GM18951 (cell line): ENCODE results near the gene KRTAP12-1.

Experiments
- POLR2A ChIP-seq: IDR thresholded peaks from 4 replicates; pipeline ENCODE4 v1.6.1; 2011; ENCODE audit warnings: mild to moderate bottlenecking; ENCODE audit not compliant: insufficient read length, insufficient read depth; ENCODE audit errors: extremely low read depth
- in situ Hi-C: fragments of 300-500 bp; cut with MboI; formaldehyde crosslinking; loops from one replicate; pipeline ENCODE4 v1.12.0; 2022; ENCODE audit warnings: low sequenced_read_pairs, mixed read lengths, inconsistent platforms; ENCODE audit not compliant: unreplicated experiment

Gene KRTAP12-1

GRCh38 chr21:44718571-44718970 is 36.6 kb upstream of the KRTAP12-1 start:
- in situ Hi-C loops = no loop called here
- TF ChIP-seq POLR2A = no peak

GRCh38 chr21:44718093-44718492 is 36.1 kb upstream of the KRTAP12-1 start:
- TF ChIP-seq POLR2A = no peak
- in situ Hi-C loops = no loop called here

- in situ Hi-C loops = no loop called here
Measured at GRCh38 chr21:44716984-44717383, 35.0 kb upstream of the KRTAP12-1 start.

GRCh38 chr21:44714905-44715304 is 32.9 kb upstream of the KRTAP12-1 start:
- no peak for TF ChIP-seq POLR2A
- in situ Hi-C loops = no loop called here

More at GRCh38 chr21:44716984-44717383, 35.0 kb upstream of the KRTAP12-1 start:
- TF ChIP-seq POLR2A = no peak

- in situ Hi-C loops = no loop called here
- TF ChIP-seq POLR2A = no peak
Measured at GRCh38 chr21:44713846-44714245, 31.9 kb upstream of the KRTAP12-1 start.

GRCh38 chr21:44713130-44713529 is 31.2 kb upstream of the KRTAP12-1 start:
- in situ Hi-C loops = no loop called here
- TF ChIP-seq POLR2A = no peak

GRCh38 chr21:44712203-44713028 is 30.5 kb upstream of the KRTAP12-1 start:
- in situ Hi-C loops = no loop called here
- no peak for TF ChIP-seq POLR2A

GRCh38 chr21:44711327-44712202 is 29.6 kb upstream of the KRTAP12-1 start, which contains the start of gene TSPEAR:
TSS of gene TSPEAR (minus strand) at chr21:44711572. CDS start at chr21:44711514, 58 bp downstream.
- in situ Hi-C loops = no loop called here
- TF ChIP-seq POLR2A = no peak

- no peak for TF ChIP-seq POLR2A
- in situ Hi-C loops = no loop called here
Measured at GRCh38 chr21:44710756-44711326, 28.9 kb upstream of the KRTAP12-1 start.

- TF ChIP-seq POLR2A = no peak
- in situ Hi-C loops = no loop called here
Measured at GRCh38 chr21:44710294-44710665, 28.3 kb upstream of the KRTAP12-1 start.

GRCh38 chr21:44709426-44710293 is 27.7 kb upstream of the KRTAP12-1 start:
- in situ Hi-C loops = no loop called here
- no peak for TF ChIP-seq POLR2A

GRCh38 chr21:44708866-44709425 is 27.0 kb upstream of the KRTAP12-1 start:
- TF ChIP-seq POLR2A = no peak
- in situ Hi-C loops = no loop called here
